GM18907 (cell line): Measurements from ENCODE around the gene FFAR4.
"Not testable (repeated sequence)": the region's sequence is repeated elsewhere in the genome, so short reads cannot be mapped to it uniquely, and the experiment has no call there.

Experiments
- ATAC-seq: cut with Tn5 transposase; IDR thresholded peaks from one replicate; pipeline ENCODE4 v1.9.1; 2021; ENCODE audit warnings: mild to moderate bottlenecking, moderate library complexity; ENCODE audit not compliant: unreplicated experiment

FFAR4 gene

DNA sequence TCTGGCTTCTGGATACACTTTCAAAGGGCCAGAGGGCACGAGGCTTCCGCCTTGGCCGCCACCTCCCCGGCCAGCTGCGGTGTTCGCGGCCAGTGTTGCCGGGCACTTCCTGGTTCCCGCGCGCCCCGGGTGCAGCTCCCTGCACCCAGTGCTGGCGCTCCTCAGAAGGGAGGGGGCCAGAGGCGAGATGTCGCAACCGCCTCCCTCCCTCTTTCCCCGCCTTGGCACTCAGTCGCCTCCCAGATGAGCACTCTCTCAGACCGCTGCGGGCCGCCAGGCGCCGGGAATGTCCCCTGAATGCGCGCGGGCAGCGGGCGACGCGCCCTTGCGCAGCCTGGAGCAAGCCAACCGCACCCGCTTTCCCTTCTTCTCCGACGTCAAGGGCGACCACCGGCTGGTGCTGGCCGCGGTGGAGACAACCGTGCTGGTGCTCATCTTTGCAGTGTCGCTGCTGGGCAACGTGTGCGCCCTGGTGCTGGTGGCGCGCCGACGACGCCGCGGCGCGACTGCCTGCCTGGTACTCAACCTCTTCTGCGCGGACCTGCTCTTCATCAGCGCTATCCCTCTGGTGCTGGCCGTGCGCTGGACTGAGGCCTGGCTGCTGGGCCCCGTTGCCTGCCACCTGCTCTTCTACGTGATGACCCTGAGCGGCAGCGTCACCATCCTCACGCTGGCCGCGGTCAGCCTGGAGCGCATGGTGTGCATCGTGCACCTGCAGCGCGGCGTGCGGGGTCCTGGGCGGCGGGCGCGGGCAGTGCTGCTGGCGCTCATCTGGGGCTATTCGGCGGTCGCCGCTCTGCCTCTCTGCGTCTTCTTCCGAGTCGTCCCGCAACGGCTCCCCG lies at the start of gene FFAR4:
FFAR4 (plus strand) TSS at position 231 of the 842 bp plus-strand sequence; CDS start at position 287, 56 bp downstream.
- no peak for ATAC-seq

DNA sequence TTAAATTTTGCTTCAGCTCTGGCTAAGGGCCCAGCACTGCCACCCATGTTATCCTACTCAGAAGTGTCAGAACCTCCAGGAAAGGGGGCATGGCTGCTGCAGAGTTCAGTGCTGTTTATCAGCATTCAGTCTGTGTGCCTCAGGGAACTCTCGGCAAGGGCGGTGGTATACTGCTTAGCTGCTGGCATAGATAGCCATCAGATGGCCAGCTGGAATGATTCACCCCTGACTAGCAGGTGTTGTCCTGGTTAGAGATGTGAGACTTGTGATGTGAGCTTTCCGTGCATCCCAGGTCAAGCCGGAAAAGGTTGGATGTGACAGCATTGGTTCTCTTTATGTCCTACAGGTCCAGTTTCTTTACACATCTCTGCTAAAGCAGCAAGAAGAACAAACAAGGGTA lies 47.9 kb upstream of the FFAR4 start:
- ATAC-seq = no peak

DNA sequence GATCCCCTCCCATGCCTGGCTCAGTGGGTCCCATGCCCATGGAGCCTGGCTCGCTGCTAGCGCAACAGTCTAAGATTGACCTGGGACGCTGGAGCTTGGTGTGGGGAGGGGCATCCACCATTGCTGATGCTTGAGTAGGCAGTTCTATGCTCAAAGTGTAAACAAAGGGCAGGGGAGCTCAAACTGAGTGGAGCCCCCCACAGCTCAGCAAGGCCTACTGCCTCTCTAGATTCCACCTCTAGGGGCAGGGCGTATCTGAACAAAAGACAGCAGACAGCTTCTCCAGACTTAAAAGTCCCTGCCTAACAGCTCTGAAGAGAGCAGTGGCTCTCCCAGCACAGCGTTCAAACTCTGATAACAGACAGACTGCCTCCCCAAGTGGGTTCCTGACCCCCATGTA lies 31.2 kb upstream of the FFAR4 start:
- ATAC-seq = no peak

DNA sequence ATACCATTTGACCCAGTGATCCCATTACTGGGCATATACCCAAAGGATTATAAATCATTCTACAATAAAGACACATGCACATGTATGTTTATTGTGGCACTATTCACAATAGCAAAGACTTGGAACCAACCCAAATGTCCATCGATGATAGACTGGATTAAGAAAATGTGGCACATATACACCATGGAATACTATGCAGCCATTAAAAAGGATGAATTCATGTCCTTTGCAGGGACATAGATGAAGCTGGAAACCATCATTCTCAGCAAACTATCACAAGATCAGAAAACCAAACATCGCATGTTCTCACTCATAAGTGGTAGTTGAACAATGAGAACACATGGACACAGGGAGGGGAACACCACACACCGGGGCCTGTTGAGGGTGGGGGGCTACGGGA lies 25.6 kb upstream of the FFAR4 start:
- ATAC-seq = not testable (repeated sequence)

DNA sequence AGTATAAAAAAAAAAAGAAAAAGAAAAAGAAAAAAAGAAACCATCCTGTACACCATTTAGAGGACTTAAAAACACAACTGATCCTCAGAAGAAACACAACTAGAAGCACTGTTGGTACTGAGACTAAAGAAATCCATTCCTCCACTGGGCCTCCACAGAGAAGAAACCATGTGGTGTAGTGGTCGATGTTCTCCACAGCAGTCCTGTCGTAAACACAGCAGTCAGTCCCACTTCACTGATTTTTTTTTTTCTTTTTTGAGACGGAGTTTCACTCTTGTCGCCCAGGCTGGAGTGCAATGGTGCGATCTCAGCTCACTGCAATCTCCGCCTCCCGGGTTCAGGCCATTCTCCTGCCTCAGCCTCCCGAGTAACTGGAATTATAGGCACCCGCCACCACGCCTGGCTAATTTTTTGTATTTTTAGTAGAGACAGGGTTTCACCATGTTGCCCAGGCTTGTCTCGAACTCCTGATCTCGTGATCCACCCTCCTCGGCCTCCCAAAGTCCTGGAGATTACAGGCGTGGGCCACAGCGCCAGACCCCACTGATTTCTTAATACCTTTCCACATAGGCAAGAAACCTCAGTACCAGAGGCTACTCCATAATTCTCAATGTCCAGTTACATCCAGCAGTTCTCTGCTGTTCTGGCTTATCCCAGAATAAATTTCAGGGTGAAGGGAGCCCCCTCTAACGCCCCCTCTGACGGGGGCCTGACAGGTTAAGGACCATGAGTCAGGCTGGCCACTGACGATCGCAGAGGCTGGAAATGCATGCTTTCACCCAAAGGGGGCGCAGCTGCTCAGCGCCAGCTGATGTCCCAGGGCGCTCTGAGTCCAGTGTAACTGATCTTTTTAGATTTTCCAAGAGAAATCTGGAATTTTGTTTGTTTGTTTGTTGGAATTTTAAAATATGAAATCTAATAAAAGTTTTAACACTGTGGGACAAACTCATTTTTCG lies 24.8 kb upstream of the FFAR4 start:
- no peak for ATAC-seq

DNA sequence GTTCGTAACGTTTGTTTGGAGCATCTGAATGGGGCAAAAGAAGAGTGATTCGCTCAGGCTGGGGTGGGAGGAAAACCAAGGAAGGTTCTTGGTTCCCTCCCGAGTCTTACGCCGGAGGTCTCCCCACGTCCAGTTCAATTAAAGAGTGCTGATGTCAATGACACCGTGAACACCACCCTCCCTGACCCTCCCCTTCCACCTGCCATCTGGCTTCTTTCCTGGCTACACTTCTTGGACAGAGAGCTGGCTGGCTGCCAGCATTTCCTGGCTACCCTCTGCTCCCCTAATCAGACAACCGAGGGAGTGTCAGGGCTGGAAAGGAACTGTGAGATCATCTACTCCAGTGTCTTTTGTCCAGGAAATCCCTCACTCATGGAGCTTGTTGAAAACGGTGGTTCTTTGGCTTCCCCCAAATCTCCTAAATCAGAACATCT lies 24.1 kb upstream of the FFAR4 start:
- ATAC-seq = no peak

DNA sequence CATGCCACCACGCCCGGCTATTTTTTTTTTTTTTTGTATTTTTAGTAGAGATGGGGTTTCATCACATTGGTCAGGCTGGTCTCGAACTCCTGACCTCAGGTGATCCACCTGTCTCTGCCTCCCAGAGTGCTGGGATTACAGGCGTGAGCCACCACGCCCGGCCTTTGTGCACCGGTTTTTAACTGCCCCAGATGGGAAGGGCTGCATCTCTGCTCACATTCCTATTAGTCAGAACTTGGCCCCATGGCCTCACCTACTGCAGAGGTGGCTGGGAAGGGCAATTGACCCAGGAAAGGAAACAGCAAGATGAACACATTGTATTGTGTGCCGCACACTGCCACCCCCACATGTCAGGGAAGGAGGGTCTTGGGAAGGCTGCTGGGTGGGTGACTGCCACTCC lies 19.5 kb upstream of the FFAR4 start:
- ATAC-seq = not testable (repeated sequence)

DNA sequence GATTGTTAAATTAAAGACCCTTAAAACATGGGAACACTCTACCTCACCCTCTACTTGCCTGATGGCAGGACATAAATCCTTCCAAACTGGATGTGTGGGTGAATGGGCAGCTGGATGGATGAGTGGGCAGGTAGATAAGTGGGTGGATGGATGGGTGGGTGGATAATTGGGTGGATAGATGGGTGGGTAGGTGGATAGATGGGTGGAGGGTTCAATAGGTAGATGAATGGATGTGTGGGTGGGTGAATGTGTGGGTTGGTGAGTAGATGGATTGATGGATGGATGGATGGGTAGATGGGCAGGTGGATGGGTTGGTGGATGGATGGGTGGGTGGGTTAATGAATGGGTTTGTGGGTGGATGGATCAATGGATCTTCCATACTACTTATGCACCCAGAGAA lies 18.9 kb upstream of the FFAR4 start:
- no peak for ATAC-seq

DNA sequence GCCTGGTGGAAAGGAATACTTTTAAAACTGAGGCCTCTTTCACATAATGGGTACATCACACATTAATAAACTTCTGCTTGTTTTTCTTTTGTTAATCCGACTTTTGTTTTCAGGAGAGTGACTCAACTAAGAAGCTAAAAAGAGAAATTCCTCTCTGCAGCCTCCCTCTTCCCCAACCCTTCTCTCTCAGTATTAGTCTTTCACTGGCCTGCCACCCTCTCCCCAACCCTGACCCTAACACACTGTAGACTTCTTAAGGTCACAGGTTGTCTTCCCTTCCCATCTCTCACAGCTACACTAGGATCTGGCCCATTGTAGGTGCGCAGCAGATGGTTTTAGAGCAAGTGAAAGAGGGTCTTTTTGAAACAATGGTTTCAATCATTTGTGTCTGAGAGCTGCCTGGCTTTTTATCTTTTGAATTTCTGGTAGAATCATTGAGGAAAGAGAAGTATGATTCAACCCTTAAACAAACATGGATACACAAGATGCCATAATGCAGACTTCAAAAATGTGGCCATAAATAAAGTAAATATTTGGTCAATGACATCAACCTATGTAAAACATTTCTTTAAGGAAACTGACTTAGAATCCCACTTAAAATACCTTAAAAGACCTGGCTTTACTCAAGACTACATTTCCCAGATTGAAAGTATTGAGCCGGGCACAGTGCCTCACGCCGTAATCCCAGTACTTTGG lies 17.9 kb upstream of the FFAR4 start:
- ATAC-seq = no peak

DNA sequence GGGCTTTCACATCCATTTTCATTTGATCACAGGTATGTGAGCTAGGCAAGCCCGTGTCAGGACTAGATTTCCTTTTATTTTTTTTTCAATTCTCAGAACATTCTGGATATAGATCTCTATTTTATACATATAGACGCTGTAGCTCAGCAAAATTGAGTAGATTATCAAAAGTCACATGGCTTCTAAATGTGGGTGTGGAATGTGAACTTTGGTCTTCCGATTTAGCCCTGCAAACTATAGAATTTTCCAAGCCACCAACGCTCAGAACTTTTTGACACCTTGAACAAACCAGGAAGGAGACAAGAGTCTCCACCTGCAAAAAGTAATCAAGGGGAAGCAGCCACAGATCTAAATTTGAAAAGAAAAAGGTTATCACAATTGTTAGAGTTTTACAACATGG lies 15.9 kb upstream of the FFAR4 start:
- ATAC-seq = no peak

DNA sequence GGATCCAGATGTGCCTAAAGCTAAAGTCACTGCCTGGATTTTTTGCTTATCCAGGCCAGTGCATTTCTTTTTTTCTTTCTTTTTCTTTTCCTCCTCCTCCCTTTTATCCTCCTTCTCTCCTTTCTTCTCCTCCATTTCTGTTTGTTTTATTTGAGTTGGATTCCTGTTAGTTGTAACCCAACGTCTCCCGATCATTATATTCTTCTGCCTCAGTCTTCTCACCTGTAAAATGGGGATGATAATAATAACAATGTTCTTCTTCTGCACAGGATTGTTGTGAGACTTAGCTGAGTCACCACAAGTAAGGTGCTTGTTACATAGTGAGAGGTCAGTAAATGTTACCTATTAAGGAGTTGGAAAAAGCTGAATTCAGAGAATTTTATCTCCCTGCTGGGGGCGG lies 13.7 kb upstream of the FFAR4 start:
- no peak for ATAC-seq

DNA sequence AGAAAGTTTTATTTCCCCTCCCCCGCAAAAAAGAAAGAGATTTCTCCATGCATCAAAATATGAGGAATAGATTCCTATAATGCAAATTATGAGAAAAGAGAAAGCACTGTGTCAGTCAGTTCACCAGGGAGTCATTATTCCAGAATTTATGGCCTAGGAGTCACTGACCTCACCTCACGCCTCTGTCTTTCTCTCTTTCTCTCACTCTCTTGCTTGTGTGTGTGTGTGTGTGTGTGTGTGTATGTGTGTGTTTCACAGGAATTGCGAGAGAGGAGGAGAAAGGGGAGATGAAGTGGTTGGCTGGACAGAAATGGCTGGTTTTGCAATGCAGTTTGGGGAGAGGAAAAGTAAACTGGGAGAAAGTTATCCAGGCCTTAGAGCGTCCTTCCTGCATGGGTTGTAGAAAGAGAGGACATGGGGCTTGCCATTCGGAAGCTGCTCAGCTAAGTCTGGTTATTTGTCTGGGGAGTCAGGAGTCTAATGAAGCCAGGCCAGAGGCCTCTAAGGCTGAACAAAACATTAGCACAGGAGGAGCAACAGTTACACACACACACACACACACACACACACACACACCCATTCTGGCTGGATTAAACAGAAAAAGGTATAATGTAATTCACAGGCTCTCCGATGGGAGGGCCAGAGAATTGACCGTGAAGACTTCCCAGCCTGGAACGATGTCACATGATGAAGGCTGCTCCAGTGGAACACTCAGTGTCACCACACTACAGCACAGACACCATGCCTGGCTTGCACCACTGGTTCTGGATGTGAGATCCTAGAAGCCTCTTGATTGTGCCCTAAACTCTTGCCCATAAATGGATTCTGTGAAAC lies 12.8 kb upstream of the FFAR4 start:
- ATAC-seq = no peak

DNA sequence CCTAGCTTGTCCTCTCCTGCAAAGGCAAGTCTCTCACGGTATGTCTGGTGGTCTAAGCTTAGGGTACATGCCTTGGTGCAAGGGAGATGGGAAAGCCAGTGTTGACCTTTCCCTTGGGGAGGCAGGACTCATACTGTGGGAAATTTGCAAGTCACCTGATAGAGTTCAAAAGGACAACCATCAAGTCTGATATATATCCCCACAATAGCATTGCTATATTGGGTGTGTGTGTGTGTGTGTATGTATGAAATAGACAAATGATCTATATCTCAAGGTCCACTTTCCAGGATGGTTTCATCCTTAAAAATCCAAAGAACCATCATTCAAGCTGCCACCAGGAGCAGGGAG lies 12.2 kb upstream of the FFAR4 start:
- no peak for ATAC-seq

DNA sequence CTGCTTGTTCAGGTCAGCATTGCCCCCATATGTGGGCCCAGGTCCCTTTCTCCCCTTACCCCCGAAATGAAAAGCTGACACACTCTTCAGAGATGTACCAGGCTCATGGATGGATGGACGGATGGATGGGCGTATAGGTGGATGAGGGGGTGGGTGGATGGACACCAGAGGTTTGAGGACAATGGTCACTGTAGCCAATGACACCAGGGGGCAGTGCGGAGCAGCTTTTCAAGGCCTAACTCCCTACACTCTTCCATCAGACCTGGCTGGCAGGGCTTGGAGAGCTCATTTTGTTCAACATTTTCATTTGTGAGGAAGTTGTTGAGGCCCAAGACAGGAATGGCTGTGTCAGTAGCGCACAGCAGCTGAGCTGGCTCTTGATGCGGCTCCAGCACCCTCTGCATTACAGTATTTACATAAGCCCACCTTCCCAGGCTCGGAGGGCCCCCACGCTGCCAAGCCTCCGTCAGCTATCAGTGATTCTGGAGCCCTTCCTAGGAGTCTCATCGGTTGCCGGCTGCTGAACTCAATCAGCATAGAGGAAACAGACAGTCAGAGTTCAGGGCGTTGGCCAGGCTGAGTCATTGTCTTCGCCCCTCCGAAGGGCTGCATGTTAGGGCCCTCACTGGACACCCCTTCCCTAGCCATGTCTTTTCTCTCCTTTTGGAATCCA lies 11.6 kb upstream of the FFAR4 start:
- peak; percentile 63 for ATAC-seq

DNA sequence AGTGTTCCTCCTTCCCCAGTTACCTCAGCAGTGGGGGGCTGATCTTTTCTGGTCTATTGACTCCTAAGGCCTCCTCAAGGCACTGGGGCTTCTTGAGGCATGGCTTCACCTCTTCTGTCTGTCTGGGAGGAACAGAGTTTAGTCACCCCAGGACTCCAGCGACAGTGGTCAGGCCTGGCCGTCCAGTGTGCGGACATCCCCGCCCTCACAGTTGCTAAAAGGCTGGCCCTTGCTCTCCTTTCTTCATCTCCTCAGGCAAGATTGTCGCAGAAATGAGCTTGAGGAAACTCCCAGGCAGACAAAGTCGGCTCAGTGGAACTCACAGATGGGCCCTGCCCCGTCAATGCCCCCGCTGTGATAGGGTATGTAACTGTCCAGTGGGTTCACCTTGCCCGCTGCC lies 7.0 kb upstream of the FFAR4 start:
- no peak for ATAC-seq

DNA sequence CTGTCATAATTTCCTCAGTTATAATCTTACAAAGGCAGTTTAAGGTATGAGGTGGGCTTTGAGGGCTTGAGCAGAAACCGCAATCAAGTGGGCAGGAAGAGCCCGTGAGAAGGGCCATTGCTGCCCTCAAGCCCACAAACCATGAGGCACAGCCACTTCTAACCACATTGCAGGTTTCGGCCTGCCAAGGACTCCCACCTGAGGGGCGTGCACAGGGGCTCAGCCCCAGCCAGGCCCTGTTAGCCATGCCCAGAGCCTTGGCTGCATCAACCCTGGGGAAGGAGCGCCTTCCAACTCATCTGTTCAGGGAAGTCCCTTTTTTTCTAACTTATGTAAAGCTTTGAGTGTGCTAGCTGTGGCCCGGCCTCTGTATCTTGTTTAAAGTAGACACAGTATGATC lies 5.9 kb upstream of the FFAR4 start:
- ATAC-seq = no peak

DNA sequence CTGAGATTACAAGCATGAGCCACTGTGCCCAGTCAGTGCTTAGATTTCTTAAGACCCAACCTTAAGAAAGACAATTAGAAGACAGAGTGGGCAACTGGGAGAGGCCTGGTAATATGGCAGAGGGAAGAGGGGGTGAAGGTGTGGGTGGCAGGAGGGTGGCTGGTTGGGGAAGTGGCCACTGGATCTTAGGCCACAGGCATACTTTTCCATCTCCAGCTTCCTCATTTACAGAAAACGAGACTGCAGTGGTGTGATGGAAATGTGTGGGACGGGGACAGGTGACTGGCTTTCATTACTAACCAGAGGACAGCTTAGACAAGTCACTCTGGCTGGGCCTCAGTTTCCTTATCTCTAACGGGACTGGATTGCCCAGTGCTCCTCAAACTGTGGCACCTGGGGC lies 1.0 kb upstream of the FFAR4 start:
- ATAC-seq = no peak

DNA sequence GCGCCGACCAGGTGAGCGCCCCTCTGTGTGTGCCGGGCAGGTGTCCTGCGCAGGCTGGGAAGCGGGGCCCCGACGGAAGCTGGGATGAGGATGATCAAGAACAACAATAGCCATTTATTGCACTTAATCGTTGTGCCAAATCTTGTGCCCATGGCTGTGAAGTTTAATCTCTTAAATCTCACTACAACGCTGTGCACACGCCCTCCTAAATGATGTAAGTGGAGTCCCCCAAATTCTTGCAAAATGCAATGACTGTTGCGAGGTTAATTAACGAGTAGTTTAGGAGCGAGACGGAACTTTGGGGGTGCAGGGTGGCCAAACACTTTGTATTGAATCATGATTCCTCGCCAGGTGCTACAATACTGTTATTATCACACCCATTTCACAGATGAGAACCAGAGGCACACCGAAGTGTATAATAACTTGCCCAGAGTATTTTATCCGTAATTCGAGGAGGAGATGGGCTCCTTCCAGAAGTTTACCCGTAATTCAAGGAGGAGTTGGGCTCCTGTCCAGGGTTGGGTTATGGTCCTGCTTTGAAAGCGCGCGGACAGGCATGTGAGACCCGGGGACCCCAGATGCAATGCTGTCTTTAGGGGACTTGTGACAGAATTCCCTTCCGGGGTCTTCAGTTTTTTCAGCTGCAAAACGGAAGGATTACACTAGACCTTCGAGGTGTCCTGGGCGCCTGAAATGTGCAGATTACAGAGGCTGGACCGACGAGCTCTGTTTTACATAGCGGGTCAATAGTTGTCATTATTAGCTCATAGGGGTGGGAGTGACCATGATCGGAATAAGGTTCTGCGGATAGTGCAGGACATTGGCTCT lies 1.0 kb downstream of the FFAR4 start:
- ATAC-seq = no peak

DNA sequence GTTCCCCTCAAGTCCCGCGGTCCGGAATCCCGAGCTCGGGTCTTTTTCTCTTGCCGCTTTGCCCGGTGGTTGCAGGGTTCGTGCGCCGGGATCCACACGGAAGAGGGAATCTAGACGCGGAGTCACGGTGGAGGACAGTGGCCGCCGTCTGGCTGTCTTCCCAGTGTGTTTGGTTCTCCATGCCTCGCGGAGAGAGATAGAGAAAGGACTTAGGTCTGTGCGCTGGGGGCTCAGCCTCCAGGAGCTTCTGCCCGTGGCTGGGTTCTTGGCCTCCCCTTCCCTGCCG lies 1.6 kb downstream of the FFAR4 start:
- no peak for ATAC-seq
